HG03354 (cell line): Measurements from ENCODE around the gene PTPA.
"Not testable (repeated sequence)": the region's sequence is repeated elsewhere in the genome, so short reads cannot be mapped to it uniquely, and the experiment has no call there.

Source experiments
- ATAC-seq: cut with Tn5 transposase; IDR thresholded peaks from one replicate; pipeline ENCODE4 v1.9.1; 2021; ENCODE audit warnings: mild to moderate bottlenecking; ENCODE audit not compliant: unreplicated experiment, poor library complexity, severe bottlenecking

PTPA gene

DNA sequence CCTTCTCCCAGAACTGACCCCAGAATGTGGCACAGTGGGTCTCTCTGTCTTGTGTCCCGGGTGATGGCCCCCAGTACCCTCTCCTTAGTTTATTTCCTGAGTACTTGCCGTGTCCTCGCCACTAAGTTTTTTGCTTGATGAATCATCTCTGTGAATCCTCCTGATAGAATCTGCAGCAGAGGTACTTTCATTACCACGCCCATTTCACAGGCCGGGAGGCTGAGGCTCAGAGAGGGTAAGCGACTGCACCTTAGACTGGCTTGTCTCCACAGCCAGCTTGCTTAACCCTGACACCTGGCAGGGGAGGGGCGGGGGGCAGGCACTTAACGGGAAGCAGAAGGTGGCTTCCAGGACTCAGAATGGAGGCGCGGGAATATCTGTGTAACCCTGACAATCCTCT is 74.8 kb downstream of the PTPA start:
- no peak for ATAC-seq

DNA sequence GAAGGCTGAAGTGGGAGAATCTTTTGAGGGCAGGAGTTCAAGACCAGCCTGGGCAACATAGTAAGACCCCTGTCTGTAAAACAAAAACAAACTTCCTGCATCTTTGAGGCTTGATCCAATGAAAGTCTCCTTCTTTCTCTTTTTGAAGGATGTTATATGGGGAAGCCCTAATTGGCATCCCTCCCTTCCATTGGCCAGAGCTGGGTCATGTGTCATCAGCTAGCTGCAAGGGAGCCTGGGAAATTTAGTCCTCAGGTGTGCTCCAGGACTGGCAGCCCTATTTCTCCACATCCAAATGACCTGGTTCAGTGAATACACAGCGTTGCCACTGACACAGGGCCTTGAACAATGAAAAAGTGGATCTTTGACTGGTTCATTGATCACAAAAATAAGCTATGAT is 75.8 kb downstream of the PTPA start:
- no peak for ATAC-seq

DNA sequence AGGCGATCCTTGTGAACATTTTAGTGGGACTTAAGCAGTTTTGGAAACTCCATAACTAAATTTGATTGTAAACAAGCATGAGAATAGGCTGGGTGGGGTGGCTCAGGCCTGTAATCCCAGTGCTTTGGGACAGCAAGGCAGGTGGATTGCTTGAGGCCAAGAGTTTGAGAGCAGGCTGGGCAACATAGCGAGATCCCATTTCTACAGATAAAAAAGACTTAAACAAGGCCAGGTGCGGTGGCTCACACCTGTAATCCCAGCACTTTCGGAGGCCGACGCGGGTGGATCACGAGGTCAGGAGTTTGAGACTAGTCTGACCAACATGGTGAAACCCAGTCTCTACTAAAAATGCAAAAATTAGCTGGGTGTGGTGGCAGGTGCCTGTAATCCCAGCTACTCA is 78.8 kb downstream of the PTPA start:
- not testable (repeated sequence) for ATAC-seq

DNA sequence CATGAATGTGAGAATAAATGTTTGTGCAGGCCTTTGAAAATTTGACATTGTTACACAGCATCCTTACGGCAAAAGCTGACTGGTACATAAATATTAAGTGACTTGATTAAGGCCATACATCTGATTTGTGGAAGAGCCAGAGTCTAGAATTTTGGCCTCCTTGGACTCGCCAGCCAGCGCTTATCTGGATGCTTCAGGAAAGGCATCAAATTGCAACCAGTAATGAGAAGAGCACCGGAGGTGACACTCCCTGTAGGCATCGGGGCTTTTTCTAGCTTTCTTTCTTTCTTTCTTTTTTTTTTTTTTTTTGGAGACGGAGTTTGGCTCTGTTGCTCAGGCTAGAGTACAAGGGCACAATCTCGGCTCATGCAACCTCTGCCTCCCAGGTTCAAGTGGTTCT is 80.0 kb downstream of the PTPA start:
- no peak for ATAC-seq

DNA sequence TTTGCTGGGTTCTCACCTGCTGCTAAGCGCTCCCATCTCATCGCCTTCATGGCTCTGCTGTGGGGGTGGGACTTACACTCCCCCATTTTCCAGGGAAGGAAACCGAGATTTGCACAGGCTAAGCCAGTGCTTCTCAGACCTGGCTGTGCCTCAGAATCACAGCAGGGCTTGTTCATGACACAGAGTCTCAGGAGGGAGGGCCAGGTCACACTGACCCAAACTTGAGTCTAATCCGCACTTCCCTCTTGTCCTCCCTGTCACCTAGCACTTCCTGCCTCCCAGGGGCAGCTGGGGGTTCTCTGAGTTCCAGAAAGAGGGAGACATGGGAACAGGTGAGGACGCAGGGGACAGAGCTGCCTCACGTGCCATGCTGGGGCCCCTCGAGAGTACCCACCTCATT is 82.4 kb downstream of the PTPA start:
- ATAC-seq = no peak

DNA sequence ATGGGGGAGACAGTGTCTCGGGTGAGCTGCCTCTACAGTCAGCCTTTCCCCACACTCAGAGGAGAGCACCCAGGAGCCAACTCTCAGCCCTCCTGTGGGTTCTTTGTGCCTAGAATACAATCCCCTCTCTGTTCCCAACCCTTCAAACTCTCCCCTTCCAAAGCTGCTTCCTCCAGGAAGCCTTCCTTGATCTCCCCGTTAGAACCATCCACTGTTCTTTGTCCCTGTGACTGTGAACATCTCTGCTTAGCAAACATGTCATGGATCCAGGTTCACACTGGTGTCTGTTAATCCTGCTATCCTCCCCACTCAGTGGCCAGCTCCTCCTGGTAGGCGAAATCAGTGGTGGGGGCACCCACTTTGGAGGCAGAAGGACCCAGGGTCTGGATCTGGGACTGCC is 83.0 kb downstream of the PTPA start:
- ATAC-seq = no peak

DNA sequence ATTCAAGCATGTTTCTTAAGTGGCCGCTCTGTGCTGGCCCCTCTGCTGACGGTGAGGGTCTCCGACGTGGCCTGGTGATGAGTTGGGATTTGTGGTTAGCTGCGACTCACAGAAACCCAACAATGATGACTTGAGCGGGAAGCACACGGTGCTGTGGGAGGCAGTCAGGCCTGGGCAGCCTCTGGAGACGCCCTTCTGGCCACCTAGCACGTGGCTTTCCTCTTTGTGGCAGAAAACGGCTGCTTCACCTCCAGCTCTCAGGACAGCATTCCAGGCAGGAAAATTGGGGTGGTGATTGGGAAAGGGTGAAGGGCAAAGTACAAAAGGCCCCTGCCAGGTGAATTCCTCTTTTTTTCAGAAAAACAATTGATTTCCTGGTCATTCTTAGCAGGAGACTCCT is 84.4 kb downstream of the PTPA start:
- no peak for ATAC-seq

DNA sequence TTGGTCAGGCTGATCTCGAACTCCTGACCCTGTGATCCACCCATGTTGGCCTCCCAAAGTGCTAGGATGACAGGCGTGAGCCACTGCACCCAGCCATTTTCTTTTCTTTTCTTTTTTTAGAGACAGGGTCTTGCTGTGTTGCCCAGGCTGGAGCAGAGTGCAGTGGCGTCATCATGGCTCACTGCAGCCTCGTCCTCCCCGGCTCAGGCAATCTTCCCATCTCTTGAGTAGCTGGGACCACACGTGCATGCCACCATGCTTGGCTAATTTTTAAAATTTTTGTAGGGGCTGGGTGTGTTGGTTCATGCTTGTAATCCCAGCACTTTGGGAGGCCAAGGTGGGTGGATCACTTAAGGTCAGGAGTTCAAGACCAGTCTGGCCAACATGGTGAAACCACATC is 85.8 kb downstream of the PTPA start:
- not testable (repeated sequence) for ATAC-seq

DNA sequence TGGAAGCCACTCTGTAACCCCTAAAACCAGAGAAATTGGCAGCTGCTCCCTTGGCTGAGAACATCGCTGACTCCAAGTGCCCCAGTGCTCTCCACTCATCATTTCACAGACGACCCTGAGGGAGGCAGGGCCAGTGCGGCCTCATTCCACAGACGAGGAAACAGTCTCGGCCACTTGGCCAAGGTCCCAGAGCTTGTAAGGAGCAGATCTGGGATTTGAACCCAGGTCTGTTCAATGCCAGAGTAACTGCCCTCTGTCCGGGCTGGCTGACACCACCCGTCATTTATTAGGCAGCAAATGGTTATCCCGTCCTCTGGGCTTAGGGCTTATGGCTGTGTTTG is 86.7 kb downstream of the PTPA start:
- ATAC-seq = no peak
